GM13976 (cell line): ENCODE data around the gene CCRL2.

Experiments
- DNase-seq: peaks from one replicate; pipeline ENCODE4 v3.0.0; 2012; ENCODE audit warnings: low spot score
- in situ Hi-C: fragments of 300-500 bp; cut with MboI; formaldehyde crosslinking; loops from one replicate; pipeline ENCODE4 v1.12.0; 2022; ENCODE audit warnings: low sequenced_read_pairs, mixed read lengths, inconsistent platforms; ENCODE audit not compliant: unreplicated experiment
- TF ChIP-seq, protein P1 (sequence below): IDR thresholded peaks from 2 replicates; pipeline ENCODE4 v1.5.1; 2012; ENCODE audit warnings: borderline replicate concordance, mild to moderate bottlenecking; ENCODE audit not compliant: insufficient read depth; ENCODE audit errors: extremely low read depth, missing control alignments, control extremely low read depth

CCRL2 gene

DNA sequence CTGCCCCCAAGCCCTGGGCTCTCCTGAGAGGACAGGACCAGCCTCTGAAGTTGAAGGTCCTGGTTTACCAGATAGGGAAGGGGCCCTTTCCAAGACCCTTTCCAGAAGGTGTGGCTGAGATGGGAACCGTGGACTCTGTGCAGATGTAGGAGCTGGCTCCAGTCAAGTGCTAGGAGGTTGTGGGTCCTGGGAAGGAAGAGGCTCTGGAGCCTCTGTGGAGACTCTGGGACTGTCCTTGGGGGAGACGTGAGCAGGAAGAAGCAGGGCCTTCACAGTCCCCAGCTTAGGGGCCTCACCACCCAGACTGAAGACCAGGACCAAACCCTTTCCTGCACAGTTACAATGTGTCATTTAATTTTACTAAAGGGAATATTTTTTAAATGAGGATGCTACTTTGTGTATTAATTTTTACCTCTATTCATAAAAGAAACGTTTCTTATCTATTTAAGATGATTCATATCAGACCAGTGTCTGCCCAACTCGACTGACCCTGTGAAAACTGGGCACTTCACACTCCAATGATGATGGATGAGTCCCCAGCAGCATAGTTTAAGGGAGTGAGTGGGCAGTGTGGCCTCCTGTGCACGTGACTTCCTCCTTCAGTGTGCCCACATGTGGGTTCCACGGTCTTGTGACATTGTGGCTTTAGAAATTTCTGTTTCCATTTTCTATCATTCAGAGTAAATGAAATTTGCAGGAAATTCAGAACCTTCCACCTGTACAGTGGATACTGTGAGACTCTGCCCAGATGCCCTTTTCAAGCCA, 11.1 kb upstream of the CCRL2 start:
- in situ Hi-C loops, result no loop called here
- TF ChIP-seq, protein P1, sequence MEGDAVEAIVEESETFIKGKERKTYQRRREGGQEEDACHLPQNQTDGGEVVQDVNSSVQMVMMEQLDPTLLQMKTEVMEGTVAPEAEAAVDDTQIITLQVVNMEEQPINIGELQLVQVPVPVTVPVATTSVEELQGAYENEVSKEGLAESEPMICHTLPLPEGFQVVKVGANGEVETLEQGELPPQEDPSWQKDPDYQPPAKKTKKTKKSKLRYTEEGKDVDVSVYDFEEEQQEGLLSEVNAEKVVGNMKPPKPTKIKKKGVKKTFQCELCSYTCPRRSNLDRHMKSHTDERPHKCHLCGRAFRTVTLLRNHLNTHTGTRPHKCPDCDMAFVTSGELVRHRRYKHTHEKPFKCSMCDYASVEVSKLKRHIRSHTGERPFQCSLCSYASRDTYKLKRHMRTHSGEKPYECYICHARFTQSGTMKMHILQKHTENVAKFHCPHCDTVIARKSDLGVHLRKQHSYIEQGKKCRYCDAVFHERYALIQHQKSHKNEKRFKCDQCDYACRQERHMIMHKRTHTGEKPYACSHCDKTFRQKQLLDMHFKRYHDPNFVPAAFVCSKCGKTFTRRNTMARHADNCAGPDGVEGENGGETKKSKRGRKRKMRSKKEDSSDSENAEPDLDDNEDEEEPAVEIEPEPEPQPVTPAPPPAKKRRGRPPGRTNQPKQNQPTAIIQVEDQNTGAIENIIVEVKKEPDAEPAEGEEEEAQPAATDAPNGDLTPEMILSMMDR, result no peak
- DNase-seq, result no peak

DNA sequence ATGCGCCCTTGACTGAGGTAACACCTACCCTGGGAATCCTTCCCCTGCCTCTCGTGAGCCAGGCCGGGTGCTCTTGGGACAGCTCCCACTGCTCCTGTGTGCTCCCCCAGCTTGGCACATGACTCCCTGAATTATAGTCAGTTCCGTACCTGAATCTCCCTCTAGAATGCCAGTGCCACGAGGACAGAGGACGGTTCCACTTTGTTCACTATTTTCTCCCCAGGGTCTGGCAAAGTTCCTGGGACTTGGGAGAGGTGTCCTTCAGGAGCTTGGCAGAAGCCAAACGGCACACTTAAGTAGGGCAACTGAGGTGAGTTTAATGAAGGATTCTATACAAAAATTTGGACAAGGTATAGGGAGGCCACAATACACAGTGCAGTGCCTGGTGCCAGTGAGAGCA, 9.9 kb upstream of the CCRL2 start:
- TF ChIP-seq, protein P1, result no peak
- in situ Hi-C loops, result no loop called here
- DNase-seq, result no peak

DNA sequence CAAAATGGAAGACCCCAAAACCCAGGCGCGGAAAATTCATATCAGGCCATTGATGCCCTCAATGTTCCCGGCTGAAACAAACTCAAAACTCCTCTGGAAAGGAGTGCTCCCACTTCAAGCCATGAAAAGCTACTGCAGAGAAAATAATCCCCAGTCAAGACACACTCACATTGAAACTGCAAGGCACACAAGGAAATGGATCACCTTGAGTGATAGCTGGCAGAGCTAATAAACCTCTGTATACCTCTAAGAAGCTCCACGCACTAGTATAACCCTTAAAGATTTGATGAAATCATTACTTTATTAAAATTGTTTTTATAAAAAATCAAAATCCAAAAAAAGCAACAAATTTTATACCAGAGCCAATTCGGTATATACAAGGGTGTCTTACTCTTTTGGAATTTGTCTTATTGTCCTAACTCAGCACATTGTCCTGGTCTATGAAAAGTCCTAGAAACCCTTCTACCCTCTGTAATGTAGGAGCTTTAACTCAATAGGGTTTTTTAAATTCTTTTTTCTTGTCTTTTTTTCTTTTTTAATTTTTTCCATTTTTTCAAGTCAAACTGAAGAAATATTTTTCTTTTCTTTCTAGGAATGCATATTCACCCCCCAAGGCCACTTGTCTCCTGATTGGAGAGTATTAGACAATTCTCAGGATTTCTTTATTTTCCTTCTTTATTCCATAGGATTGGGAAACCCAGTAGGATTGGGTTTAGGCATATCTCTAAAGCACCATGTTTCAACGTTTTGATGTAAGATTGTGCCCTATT, 8.7 kb upstream of the CCRL2 start:
- DNase-seq, result no peak
- TF ChIP-seq, protein P1, result no peak
- in situ Hi-C loops, result no loop called here

- TF ChIP-seq, protein P1, result no peak
- no peak for DNase-seq
- in situ Hi-C loops, result no loop called here
Measured at GRCh38 chr3:46399098-46399497, 8.0 kb upstream of the CCRL2 start.

DNA sequence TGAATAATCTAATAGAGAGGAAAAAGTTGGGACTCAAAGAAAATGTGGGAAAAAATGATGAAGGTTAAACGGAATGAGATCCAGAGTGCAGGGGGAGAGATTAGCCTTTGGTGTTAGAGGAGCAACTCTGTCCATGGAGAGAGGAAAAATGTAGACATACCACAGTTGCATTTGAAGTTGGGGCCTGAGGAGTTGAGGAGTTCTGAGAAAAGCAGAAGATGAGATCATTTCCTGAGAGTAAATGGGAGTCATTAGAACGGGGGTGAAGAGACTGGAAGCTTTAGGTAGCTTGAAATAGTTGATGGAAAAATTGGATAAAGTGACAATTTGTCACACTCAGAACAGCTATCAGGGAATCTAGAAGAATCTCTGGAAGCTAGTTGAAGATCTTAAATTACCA, 7.5 kb upstream of the CCRL2 start:
- DNase-seq, result no peak
- in situ Hi-C loops, result no loop called here
- TF ChIP-seq, protein P1, result no peak

DNA sequence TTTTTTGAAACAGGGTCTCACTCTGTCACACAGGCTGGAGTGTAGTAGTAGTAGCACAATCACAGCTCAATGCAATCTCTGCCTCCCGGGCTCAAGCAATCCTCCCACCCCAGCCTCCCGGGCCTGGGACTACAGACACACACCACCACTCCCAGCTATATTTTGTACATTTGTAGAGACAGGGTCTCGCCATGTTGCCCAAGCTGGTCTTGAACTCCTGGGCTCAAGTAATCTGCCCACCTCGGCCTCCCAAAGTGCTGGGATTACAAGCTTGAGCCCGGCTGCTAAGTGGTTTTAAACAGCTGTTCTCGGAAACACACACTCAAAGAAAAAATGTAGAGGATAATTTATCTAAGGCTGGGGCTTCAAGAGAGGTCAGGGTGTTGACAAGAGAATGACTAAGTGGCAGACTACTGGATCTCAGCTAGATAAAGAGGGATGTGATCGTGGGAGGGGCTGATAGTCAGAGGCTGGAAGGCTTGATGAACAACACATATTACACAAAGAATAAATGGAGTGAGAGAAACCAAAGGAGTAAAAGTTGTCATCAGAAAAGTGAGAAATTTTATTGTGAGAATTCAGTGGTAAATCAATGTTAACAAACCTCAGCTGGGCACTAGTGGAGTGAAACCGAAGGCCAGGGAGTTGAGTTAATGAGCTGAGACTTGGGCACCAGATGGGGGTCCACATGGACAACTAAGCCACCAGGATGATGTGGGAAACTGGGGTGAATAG, 6.9 kb upstream of the CCRL2 start:
- in situ Hi-C loops, result no loop called here
- TF ChIP-seq, protein P1, result no peak
- DNase-seq, result no peak
